ENCODE measurements around the gene TFAP2D.

DNA sequence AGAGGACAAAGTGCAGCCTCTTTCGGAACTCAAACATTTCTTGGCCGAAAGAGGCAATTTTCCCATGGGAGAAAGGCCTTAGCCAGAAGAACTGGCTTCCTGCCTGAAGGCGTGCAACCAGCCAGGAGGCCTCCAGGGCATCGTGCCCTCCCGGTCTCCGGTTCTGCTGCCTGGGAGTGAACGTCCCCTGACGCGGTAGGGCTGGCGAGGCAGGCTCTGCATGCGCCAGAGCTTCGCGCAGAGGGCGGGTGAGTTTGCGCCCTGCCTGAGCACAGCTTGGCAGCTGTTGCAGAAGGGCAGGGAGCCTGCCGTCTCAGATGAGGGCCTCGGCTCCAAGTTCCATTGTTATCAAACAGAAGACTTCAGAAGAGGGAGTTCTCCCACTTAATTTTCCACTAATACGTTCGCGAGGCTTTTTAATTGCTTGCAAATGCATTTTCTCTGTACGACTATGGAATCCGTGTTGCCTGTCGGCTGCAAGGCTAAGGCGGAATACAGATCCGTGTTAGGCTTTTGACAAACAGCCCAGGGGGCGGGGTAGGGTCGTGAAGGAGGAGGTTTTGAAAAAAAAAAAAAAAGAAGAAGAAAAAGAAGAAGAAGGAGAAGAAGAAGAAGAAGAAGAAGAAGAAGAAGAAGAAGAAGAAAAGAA, 5.5 kb upstream of the TFAP2D start:
- TF ChIP-seq, protein P1, sequence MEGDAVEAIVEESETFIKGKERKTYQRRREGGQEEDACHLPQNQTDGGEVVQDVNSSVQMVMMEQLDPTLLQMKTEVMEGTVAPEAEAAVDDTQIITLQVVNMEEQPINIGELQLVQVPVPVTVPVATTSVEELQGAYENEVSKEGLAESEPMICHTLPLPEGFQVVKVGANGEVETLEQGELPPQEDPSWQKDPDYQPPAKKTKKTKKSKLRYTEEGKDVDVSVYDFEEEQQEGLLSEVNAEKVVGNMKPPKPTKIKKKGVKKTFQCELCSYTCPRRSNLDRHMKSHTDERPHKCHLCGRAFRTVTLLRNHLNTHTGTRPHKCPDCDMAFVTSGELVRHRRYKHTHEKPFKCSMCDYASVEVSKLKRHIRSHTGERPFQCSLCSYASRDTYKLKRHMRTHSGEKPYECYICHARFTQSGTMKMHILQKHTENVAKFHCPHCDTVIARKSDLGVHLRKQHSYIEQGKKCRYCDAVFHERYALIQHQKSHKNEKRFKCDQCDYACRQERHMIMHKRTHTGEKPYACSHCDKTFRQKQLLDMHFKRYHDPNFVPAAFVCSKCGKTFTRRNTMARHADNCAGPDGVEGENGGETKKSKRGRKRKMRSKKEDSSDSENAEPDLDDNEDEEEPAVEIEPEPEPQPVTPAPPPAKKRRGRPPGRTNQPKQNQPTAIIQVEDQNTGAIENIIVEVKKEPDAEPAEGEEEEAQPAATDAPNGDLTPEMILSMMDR (IDR thresholded peaks at IDR 0.05) = no peak
- TF ChIP-seq EZH2 (IDR thresholded peaks at IDR 0.05) = peak; percentile 51
- TF ChIP-seq EZH2phosphoT487 (IDR thresholded peaks at IDR 0.05) = peak; percentile 50

Data from neural progenitor cell (in vitro differentiated cells).